ENCODE measurements around the gene CLMP.

DNA sequence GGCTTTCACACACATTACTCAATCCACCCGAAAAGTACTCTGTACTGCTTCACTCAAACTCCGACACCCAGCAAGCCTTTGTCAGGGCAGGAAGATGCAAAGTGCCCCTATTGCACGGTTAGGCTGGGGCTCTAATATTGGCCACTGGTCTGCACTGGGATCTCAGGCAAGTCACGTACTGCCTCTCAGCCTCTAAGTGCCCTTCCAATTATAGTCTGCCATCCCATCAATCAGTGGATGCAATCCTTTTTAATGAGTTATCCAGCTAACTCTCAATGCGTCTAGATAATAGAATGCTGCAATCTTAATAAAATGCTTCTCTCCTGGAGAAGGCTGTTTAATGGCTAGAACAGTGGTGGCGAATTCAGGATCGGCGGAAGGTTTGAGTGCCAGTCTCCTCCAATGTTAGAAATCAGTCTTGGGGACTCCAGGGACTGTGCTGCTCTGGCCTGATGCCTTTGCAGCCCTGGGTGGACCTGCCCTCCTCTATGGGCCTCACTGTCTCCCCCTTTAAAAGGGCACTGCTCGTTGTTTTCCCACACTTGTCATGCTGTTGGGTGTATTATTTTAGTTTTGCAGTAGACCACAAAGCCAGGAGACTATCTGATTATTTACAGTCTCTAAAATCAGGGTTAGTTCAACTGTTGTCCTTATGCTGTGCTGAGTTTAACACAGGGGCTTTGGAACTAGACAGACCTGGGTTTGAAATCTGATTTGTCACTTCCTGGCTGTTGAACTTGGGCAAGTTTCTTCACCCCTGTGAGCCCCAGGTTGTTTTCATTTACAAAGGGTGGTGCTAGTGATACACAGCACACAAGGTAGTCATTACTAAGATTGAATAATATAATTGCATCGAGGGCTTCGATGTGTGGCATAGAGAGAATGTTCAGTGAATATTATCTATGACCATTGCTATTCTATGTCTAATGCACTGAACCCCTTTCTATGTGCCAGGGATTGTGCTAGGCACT lies 36.7 kb downstream of the CLMP start:
- TF ChIP-seq, protein P1, sequence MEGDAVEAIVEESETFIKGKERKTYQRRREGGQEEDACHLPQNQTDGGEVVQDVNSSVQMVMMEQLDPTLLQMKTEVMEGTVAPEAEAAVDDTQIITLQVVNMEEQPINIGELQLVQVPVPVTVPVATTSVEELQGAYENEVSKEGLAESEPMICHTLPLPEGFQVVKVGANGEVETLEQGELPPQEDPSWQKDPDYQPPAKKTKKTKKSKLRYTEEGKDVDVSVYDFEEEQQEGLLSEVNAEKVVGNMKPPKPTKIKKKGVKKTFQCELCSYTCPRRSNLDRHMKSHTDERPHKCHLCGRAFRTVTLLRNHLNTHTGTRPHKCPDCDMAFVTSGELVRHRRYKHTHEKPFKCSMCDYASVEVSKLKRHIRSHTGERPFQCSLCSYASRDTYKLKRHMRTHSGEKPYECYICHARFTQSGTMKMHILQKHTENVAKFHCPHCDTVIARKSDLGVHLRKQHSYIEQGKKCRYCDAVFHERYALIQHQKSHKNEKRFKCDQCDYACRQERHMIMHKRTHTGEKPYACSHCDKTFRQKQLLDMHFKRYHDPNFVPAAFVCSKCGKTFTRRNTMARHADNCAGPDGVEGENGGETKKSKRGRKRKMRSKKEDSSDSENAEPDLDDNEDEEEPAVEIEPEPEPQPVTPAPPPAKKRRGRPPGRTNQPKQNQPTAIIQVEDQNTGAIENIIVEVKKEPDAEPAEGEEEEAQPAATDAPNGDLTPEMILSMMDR (IDR thresholded peaks at IDR 0.05; ENCODE audit: low read depth, low read length, poor library complexity, severe bottlenecking): no peak
- TF ChIP-seq EZH2phosphoT487 (IDR thresholded peaks at IDR 0.05; ENCODE audit: borderline replicate concordance, low read length): no peak
